Stimulated activated CD4-positive, alpha-beta T cell treated with anti-CD3 and anti-CD28 coated beads, Interleukin-2, amount 100 ng/mL, for 4 hours (primary cell): ENCODE data around the gene CFAP299.

Experiments used
- DNase-seq: peaks from one replicate; pipeline ENCODE4 v3.0.0-alpha.2; 2020; ENCODE audit warnings: low read depth

CFAP299 gene

DNA sequence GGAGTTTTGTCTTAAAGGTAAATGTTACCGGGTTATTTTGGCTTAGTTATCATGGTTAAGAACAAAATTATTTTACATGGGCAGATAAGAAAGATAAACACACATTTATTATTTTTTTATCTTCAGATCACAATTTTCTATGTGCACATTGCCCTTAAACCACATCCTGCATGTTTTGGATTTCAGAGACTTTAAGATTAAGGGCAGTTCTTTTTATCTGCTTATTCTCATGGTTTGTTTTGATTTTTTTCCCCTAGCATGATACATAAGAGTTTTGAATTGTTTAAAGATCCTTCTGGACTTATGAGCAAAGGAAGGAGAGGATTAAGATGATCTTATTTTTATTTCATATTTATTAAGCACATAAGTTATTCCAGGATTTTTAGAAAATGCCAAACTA, 504.9 kb downstream of the CFAP299 start:
- DNase-seq = no peak

DNA sequence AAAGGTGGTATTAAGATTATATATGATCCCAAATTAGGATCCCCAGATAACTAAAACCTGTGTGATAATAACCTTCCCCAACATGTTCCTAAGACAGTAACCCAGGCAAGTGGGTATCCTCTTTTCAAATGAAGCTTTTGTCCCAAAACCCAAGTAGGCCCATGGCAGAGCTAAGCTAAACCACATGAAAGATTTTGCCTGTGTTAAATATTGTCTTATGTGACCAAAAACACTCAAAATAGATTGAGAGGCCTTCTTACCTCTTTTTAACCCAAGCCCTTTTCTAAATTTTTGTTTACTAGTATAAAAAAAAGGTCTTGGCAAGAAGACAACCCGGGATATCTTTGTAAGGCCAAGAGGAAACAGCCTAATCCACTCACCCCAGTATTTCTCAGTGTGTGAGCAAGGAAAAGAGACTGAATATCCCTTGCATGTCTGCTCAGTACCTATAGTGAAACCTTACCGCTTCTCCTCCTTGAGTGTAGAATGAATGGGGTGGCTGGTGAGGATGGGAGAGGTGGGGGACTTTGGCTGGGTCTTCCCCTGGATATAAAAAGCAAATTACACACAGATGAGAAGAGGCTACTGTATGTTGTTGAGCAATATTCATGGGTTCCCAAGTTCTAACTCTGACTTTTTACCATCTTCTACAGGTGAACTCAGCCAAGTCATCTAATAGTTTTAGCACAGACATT, 506.2 kb downstream of the CFAP299 start:
- no peak for DNase-seq

DNA sequence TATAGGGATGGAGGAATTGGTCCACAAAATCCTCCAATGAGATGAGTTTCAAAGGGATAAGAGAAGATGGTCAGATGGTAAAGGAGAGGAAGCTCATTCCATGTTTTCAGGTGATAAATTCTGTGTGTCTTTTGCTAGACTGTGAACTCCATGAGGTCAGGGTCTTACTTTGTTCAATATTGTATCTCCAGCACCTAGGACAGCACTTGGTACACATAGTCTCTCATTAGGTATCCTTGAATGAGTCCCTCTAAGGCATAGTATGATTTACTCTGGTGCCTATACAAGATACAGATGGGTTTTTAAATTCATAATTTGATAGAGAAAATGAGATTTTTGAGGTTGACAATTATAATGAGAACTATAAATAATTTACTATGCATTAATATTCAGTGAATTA, 510.7 kb downstream of the CFAP299 start:
- no peak for DNase-seq

DNA sequence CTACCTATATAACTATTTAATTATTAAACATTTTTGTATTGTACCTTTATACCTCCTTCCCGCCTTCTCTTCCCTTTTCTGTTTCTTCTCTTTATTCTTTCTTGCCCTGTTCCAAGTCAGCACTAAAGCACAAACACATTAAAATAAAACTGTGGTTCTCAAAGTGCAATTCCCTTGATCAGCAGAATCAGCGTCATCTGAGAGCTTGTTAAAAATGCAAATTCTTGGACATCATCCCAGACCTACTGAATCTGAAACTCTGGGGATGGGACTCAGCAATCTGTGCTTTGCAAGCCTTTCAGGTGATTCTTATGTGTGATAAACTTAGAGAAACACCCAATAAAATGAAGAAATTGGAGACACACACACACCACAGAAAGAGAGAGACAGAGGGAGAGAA, 516.5 kb downstream of the CFAP299 start:
- no peak for DNase-seq

DNA sequence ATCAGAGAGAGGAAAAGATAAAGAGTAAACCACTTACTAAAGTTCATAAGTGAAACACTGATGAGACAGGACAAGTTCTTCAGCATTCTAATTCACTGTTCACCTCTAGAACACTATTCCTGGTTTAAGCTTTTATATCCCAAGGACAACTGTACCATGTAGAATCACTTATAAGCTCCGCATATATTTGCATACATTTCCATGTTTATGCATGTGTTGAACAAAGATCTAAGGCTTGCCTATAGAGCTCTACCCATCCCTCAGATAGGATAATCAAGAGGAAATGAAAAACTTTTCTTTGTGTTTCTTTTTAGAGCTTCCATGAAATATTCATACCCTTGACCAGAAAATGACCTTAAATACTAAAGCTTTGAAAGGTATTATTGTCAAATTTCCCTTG, 538.0 kb downstream of the CFAP299 start:
- no peak for DNase-seq

DNA sequence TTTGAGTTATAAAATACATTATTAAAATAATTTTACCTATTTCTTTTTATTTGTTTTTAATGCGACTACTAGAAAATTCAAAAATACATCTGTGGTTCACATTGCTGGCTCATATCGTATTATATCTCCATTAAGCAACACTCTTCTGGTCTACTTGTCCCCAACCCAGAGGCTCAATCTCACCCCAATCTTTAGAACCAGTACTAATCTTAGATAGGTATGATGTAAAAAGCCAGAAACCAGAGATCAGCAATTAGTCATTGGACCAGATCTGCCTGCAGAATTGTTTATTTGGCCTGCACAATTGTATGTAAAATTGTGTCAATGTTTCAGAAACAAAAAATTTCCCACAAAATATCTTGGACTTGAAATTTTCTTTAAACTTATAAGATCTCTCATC, 539.4 kb downstream of the CFAP299 start:
- no peak for DNase-seq

DNA sequence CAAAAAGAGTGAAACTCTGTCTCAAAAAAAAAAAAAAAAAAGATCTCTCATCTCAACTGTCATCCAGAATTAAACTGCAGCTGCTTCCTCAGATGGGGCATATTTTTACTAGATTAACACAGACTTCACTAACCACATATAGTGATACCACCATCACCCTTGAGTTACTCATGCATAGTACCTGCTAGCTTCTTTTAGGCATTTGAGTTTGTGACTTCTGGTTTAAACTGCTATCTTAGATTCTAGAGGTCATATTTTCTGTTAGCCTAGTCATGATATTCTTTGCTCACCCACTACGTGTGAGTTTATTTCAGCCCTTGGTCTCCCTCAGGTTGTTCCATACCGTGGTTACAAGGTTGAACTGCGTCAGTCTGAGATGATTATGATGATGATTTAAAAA, 540.1 kb downstream of the CFAP299 start:
- DNase-seq = no peak

DNA sequence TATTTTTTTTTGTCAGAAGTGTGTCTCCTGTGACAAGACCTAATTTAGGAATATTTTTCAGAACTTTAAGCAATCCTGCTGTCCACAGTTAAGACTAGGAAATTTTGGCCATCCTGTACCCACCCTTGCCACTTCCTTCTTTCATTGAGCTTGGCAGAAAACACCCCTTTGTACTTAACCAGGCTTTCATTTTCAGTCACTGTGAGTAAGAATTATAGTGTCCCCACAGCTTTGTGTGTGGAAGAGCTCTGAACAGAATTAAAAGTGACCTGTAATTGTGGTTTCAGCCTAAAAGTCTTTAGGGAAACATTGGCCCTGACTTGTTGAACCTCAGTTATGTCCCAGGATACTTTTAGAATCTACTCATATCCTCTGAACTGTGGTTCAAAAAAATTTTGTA, 541.3 kb downstream of the CFAP299 start:
- no peak for DNase-seq

DNA sequence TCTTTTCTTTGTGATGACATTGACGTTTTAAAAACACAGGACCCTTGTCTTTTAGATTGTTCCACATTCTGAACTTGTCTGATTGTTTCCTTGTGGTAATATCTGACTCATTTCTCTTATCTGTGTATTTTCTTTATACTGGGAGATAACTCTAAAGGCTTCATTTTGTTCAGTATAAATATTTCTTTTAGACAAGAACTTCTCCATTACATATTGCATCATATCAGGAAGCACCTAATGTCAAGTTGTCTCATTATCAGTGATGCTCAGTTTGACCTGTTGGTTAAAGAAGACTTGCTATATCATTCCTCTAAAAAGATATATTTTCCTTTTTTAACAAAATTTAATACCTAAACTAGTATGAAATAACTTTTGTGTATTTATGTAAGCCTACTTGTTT, 542.7 kb downstream of the CFAP299 start:
- DNase-seq = no peak

DNA sequence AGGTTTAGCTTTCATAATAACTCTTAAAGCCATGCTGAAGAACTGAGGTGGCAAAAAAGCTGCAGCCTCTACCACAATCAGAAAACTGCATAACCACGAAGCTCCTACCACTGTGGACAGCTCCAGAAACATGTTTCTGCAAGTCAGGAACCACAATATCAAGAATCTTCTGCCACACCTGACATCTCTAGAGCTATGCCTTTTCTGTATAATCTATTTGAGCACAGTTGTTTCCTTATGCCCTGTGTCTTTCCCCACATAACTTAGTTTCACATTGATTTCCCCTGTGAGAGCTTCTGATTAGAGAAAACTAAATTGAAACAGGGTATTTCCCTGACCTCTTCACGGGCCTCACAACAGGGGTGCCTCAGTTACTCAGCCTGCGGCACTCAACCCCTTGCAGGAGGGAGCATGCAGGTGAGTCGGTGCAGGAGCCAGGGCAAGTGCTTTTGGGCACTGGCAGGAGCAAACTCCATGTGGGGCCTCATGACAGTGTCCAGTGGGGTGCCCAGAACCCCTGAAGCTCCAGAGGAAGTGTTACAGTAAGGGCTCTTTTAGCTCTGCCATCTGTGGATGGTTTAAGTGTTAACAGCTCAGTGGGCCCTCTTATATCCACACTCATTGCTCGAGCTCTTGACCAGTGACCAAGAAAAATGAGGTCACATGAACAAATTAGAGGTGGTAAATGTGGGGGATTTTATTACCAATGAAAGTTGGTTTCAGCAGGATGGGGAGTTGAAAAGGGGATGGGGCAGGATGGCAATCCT, 562.2 kb downstream of the CFAP299 start:
- DNase-seq = no peak

DNA sequence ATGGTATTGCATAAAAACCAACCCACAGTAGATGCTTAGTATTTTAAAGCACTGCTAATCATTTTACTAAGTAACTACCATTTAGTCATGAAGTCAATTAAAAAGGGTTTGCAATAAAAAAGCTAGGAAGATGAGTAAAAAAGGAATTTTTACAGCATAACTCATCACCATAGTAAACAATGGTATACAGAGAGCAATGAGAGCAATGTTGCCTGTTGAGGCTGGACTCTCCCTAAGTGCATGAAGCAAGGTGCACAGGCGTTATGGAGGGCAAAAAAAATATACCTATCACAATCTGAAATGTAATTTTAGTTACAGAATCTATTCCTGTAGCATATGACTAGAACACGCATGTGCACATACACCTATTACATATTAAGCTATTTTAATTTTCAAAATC, 565.4 kb downstream of the CFAP299 start:
- no peak for DNase-seq

DNA sequence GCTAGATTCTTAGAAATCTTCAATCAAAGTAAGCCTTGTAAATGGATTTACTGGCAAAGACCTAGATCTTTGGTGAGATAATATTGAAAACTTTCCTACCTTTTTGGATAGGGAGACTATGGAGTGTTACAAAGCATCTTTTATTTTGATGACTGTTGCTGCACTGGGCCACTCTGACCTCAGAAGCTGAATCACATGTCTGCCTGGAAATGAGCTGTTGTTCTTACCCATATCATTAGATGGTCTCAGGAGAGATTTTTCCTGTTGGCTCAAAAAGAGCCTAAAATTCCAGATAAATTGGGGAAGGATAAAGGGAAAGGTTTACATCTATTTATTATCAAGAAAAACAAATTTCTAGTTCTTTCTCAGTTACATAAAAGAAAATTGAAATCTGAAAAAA, 567.5 kb downstream of the CFAP299 start:
- no peak for DNase-seq

DNA sequence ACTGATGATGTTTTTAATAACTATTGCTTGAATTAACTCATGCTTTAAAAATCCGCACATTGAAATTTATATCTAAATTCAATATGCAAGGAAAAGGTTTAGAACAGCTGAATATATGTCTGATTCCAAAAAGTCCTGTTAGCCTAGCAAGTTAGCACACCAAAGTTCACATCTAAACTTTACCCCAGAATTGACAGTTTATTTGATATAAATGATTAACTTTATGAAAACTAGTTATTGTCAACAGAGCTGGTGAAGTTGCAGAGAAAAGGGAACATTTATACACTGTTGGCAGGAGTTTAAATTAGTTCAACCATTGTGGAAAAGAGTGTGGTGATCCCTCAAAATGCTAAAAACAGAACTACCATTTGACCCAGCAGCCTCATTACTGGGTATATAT, 574.4 kb downstream of the CFAP299 start:
- DNase-seq = no peak

DNA sequence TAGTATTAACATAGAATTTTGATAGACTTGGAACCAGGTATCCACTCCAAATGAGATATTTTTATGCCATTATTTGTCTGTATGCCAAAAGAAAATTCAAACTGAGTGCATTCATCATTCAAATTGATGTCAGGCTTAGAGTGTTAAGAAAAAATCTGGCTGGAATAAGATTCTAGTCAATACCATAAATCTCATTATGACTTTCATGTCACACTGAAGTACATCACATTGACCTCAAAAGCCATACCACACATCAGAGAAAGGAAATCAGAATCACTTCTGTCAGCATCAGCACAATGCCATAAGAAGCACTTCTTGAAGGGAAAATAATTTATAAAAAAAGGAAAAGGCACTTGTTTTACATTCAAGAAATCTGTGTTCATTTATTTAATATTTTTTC, 575.9 kb downstream of the CFAP299 start:
- DNase-seq = no peak

DNA sequence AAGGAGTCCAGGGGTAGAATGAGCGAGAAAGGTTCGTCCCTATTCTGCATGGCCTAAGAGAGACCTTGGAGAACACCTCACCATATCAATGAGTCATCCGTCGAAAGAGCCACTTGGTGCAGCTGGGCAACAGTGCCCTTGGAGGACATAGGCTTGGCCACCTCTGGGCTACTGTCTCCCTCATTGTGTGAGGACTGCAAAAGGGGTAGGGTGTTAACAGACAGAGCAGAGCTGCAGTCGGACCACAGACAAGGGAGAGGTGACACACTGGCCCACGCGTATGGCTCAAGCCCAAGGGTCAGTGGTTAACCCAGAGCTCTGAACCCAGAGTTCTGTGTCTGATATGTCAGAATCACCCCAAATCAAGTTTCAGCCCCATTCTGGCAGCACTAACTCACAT, 576.8 kb downstream of the CFAP299 start:
- no peak for DNase-seq

DNA sequence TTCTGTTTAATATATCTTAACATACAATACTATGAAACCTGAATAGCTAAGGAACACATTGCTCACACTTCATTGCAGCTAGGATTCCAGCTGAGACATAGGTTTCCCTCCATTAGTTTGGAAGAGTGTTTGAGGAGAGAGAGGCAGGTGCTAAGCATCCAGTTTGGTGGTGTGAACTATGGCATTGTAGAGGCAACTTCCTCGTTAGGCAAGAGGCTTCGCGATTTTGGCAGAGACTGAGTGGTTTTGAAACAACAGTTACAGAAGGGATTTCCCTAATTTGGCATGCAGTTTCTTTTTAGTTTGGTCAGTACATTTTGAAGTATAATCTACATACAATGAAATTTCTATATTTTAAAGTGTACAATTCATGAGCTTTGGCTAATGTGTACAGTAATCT, 577.9 kb downstream of the CFAP299 start:
- DNase-seq = no peak

DNA sequence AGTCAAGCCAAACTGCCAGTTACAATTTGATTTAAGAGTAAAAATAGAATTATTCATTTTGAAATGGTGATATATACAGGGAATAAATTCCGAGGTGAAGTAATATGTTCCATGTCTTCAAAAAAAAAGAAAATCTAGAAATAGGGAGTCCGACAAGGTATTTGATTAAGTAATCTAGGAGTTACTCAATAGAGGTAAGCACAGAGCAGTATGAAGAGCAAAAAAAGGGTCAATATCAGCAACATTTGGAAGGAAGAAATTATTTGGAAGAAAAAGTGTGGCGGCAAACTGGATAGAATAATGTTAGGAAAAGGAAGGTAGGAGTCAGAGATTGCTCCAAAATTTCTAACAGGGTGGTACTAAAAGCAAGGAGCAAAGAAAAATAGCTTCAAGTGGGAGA, 581.2 kb downstream of the CFAP299 start:
- DNase-seq = no peak

DNA sequence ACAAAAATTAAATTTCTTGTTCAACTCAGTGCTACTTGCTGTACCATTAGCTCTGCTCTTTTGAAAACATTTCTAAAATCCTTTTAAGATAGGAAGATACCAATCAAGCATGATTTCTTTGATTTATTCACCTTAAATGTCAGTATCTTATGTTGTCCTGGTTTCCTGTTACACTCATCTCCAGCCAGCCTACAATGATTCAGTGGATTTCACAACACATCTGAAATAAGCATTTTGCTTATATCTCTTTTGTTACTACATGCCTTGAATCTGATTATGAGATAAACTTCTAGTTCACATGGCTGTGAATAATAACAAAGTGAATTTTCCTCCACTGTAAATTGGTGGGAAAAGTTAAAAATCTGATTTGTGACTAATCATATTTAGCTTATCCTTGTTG, 582.5 kb downstream of the CFAP299 start:
- no peak for DNase-seq

DNA sequence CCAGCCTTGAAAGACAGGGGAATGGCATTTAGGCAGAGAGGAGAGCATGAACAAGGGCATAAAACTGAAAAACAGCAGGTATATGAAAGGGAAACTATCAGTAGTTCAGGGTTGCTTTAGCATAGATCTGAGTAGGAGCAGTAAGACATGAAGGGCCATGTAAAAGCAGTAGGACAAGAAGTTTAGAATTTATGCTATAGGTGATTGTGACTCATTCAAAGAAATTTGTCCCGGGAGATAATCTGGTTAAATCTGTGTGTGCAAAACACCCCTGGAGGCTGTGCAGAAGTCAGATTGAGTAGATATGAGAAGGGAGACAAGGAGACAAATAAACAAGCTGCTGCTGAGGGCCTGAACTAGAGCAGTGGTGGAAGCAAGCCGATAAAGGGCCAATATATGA, 585.9 kb downstream of the CFAP299 start:
- DNase-seq = no peak

DNA sequence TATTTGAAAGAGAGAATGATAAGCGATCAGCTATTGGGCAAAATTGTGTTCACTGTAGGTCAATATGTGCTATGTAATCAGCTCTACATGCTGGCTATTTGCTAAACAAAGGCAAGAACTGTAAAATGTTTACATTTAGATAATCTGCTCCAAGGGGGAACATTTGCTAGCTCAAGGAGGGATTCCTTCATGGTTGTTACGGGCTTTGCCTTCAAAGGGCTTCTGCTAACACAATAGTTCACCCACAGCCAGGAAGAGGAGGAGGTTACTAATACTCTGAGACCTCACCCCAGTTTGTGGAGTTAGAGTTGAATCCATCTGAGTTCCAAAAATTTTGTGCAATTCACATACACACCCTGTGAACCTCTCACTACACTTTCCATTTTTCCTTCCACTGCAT, 587.4 kb downstream of the CFAP299 start:
- no peak for DNase-seq

DNA sequence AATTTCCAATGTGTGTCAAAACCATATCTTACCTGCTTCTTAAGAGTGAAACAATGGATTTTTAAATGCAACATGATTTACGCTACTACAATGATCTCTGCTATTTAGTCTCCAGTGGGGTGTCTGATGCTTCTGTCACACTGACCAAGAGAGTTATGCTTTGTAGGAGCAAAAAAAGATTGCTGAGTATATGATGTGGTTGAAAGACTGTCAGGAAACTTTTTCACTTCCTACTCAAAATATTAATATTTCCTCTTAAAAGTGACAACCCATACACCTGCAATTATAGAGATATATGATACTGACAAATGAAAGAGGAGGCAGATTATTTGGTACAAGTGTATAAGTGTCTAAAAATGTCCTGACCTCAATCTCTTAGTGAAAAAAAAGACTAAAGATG, 589.8 kb downstream of the CFAP299 start:
- no peak for DNase-seq

DNA sequence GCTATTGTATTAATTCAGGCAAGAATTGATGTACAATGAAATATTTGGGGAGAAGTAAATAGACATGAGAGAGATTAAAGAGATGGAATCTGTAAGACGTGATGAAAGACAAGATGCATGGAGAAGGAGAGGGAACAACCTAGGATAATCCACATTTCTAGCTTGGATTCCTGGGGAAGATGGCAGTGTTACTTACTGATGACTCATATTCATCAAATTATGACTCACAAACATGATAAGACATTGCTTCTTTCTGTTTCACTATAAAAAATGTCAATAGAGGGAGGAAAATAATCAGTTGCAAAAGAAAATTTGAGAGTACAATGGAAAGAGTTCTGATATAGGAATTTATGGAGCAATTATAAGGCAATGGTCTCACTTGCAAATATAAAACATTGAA, 590.9 kb downstream of the CFAP299 start:
- no peak for DNase-seq

DNA sequence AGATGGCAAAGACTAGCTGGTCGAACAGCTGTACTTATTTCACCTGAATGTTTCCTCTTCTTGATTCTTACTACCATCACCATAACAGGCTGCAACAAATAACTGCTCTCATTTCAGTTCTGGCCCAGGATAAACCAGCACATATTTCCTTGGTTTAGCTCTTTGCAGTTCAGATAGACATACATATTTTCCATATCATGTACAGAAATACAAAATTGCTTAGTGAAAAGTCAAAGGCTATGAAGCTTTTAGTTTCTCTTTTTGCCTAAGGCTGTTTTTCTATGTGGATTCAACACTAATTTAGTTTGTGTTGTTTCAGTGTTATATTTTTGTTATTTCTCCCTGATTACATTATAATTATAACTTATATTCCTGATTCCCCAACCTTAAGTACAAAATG, 591.4 kb downstream of the CFAP299 start:
- DNase-seq = no peak

DNA sequence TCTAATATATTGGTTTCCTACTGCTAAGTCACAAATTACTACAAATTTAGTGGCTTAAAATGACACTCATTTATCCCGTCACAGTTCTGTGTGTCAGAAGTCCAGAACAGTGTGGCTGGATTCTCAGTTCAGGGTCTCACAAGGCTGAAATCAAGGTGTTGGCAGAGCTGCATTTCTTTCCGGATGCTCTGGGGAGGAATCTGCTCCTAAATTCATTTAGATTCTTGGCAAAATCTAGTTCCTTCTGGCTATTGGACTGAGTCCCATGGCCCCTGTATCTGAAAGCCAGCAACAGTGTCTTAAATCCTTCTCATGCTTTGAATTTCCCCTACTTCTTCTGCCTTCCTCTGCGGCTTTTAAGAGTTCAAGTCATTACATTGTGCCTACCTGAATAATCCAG, 591.9 kb downstream of the CFAP299 start:
- no peak for DNase-seq
